ENCODE results near the gene FAM120B.
"Not testable (repeated sequence)": the region's sequence is repeated elsewhere in the genome, so short reads cannot be mapped to it uniquely, and the experiment has no call there.

Gene FAM120B

GRCh38 chr6:170306324-170307079, at the start of gene FAM120B:
FAM120B (plus strand) TSS chr6:170306758; CDS start chr6:170317391, 10,633 bp downstream.
- DNase-seq = peak; percentile 86 to 88

DNA sequence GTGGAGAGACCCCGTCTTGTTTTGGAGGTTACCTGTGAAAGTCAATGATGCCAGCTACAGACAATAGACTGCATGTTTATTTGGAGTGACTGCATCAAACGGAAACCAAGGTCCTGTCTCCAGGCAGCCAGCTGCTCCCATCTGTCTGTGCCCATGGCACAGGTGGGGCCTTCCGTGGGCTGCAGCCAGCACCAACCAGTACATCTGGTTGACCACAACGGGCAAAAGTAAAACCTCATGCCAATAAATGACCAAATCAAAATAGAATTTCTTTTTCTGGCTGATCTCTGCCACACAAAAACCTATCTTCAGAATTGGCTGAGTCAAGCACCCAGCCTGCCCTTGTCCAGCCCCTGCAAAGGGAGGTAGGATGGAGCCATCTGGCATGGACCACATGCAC, 49.2 kb upstream of the FAM120B start:
- no peak for DNase-seq

GRCh38 chr6:170258407-170258806, 48.2 kb upstream of the FAM120B start:
- no peak for DNase-seq

- no peak for DNase-seq
These were observed 47.3 kb upstream of the FAM120B start for GRCh38 chr6:170259278-170259677.

- no peak for DNase-seq
These were observed 45.9 kb upstream of the FAM120B start for GRCh38 chr6:170260686-170261085.

DNA sequence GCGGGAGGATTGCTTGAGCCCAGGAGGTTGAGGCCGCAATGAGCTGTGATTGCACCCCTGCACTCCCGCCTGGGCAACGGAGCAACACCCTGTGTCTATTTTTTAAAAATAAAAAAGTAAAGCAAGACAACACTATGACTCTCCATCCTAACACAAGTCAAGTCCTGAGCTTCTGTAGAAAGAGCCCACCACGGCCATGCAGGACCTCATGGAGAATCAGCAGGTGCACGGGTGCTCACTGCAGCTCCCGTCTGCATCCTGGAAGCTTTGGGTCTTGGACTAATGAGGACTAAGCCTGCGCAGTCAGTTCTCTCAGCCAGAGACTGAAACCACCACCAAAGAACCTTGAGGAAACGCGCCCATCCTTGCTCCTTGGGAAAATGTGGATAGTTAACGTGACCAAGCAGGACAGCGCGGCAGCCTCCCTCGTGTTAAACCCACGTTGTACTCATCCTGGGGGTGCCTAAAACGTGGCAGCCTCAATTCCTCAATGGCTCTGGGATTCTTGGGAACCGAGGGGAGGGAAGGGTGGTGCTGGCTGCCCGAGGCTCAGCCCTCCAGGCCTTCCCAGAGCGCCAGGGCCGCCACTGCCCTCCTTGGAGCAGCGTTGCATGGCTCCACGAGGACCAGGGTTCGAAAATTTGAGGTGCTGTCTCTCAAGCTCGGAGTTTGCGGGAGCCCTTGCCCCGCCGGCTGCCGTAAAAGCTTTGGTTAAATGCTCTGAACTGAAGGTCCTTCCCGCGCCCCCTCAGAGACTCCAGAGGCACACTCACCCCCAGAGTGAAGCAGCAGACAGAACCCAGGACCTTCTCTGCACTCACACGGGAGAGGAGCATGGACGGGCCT, 44.7 kb upstream of the FAM120B start:
- no peak for DNase-seq

GRCh38 chr6:170262489-170263088, 44.0 kb upstream of the FAM120B start:
- no peak for DNase-seq

DNA sequence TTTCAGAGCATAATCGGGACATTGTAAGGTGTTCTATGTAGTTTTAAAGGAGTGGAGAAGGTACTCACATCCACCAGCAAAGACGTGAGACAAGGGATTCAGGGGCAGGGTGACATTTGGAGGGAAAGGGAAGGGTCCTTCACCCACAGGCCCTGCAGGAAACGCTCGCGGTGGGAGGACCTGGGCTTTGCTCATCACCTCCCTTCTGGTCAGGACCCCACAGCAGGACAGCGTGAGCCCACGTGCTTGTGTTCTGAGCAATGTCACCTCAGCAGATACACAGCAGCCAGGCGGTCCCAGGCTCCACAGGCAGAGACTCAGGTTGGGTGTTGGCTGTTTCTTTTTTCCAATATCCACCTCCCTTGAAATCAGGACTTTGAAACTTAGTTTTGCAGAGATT, 43.1 kb upstream of the FAM120B start:
- DNase-seq = no peak

- no peak for DNase-seq
These were observed 42.5 kb upstream of the FAM120B start for GRCh38 chr6:170264086-170264485.

DNA sequence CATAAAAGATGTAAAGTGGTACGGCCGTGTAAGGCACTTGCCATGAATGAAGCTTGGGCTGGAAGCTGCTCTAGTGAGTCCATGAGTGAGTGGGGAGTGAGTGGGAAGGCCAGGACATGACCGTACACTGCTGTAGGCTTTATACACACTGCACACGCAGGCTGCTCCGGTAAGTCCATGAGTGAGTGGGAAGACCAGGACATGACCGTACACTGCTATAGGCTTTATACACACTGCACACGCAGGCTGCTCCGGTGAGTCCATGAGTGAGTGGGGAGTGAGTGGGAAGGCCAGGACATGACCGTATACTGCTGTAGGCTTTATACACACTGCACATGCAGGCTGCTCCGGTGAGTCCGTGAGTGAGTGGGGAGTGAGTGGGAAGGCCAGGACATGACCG, 41.9 kb upstream of the FAM120B start:
- DNase-seq = not testable (repeated sequence)

GRCh38 chr6:170265655-170266054, 40.9 kb upstream of the FAM120B start:
- peak; percentile 19 to 34 for DNase-seq

GRCh38 chr6:170266061-170266825, 40.3 kb upstream of the FAM120B start:
- DNase-seq = no peak

- no peak for DNase-seq
These were observed 38.9 kb upstream of the FAM120B start for GRCh38 chr6:170267688-170268087.

DNA sequence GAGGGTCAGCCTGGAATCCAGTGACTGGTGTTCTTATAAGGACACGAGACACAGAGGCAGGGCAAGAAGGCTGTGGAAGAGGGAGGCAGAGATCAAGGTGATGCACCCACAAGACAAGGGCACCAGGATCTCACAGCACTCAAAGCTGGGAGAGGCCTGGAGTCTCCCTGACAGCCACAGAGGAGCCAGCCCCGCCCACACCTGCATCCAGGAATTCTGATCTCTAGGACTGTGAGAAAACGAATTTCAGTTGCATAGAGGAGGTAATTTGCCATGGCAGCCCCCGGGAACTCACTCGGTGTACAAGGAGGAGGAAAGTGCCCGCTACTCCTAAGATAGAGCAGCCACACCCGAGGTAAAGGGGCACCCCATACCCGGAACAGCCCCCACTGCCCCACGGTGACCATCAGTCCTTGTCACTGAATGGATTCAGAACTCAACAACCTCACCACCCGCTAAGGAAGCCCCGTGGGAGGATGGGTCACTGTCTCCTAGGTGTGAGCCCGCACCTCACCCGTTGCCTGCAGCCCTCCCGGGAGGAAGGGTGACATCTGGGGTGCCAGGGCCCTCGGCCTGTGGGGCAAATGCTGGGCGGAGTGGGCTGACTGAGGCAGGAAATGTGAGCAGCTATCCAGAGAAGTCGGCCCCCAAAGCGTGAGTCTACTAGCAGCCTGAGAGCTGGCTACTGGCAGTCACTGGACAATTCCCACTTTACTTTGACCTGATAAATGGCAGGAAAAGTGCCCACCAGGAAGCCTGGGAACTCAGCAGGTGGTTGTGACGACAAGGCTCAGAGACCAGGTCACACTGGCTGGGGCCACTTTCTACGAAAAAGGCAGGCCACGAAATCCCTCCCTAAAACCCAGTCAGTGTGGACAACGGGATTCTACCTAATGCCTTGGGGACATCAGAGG, 38.1 kb upstream of the FAM120B start:
- no peak for DNase-seq

DNA sequence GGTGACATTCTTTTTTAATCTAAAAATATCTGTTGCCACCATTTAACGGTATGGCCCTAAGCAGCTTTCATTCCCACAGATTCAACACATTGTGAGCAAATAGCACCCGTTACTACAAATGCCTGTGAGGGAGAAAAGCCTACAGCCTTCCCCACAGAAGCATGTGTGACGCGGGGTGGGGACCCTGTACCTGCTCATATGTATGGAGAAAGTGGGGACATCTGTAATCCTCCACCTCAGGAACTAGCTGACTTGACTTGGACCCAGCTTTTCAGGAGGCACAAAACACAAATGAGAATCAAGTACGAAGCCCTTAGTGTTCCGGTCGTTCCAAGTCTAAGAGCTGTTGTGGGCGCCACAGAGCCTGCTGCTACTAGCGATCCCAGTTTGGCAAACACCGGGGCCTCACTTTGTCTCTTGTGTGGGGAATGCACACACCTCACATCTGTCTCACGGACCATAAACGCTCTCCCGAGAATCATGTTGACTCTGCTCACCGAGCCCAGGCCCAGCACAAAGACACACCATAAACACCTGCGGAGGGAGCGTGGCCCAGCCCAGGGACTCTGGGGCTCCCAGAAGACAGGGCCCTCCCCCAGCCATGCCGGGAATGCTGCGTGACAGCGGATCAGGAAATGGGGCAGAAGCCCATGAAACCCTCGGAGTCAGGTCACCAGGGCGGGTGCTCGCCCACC, 37.3 kb upstream of the FAM120B start:
- peak in 1 of 2 experiments; percentile 10 for DNase-seq

DNA sequence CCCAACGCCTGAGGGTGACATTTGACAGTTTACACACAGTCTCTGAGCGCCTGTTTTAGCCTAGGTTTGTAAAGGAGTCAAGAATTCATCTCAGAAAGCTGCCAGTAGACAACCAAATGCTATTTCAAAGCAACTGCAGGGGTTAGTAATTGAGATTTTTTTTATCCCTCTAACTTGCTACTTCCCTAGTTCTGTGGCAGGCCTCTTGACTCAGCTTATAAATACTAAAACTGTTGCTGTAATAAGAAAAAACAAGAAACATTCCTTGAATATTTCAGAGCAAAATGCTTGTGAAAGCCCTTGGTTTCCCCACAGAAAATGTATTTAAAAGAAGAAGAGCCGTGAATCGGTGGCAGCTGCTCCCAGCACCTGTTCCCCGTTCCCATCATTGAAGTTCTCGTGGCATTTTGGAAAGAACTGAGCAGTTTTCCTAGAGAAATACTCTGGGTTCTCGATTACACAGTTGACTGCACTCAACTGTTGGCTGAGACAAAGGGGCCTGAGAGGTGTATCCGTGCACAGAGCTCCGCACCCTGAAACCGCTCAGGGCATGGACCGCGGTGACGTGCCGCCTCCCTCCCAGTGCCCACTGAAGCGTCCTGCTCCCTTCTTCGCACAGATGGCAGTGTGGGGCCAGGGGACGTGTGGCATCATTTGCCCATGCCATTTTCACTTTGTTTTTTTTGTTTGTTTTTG, 36.6 kb upstream of the FAM120B start:
- no peak for DNase-seq

DNA sequence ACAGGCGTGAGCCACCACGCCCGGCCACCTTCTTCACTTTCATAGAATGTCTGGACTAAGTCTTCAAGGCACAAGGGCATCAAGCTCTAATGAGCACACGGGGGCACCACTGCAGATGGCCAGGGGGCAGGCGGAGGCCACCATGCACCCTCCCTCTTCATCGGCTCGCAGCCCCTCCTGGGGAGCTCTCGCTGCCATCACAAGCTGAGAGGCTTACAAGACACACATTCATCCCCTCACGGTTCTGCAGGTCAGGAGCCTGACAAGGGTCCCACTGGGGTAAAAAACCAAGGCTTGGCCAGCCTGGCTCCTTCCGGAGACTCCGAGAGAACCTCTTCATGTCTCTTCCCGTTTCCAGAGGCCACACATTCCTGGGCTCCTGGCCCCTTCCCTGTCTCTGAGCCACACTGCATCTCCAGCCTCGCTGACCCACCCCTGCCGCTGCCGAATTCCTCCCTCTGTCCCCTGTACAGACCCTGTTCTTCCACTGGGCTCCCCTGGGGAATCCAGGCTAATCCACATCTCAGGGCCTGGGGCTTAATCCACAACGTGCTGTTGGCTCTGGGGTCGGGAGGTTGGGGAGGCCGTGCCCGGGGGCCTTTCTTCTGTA, 35.5 kb upstream of the FAM120B start:
- no peak for DNase-seq

DNA sequence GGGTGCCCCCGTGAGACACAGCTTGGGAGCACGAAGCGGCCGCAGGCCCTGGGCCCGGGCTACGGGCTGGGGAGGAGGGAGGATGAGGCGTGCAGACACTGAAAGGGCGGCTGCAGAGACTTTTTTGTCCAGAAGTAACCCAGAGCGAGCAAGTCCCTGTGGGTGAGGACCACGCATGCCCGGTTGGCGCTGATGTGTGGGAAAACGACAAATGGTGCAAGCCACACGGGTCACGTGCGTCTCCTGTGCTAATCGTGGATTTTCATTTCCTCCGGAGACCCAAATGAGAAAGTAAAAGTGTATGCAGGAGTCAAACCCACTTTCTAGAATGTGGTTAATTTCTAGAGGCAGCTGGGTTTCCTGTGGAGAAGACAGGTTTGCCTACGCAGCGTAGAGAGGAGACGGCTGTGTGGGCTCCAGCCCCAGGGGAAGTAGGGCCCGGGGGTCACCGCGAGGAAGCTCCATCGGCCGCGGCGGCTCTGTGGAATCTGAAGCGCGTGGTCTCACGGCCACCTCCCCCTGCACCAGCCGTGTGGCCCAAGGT, 34.7 kb upstream of the FAM120B start:
- DNase-seq = no peak

- DNase-seq = no peak
These were observed 34.1 kb upstream of the FAM120B start for GRCh38 chr6:170272341-170273065.

All from NCI-H1930 (cell line).